GM13976 (cell line): ENCODE results near the gene ABTB1.
"Not testable (repeated sequence)": the region's sequence is repeated elsewhere in the genome, so short reads cannot be mapped to it uniquely, and the experiment has no call there.

Experiments used
- DNase-seq: peaks from one replicate; pipeline ENCODE4 v3.0.0; 2012; ENCODE audit warnings: low spot score
- in situ Hi-C: fragments of 300-500 bp; cut with MboI; formaldehyde crosslinking; loops from one replicate; pipeline ENCODE4 v1.12.0; 2022; ENCODE audit warnings: low sequenced_read_pairs, mixed read lengths, inconsistent platforms; ENCODE audit not compliant: unreplicated experiment
- TF ChIP-seq, protein P1 (sequence below): IDR thresholded peaks from 2 replicates; pipeline ENCODE4 v1.5.1; 2012; ENCODE audit warnings: borderline replicate concordance, mild to moderate bottlenecking; ENCODE audit not compliant: insufficient read depth; ENCODE audit errors: extremely low read depth, missing control alignments, control extremely low read depth

ABTB1 gene

DNA sequence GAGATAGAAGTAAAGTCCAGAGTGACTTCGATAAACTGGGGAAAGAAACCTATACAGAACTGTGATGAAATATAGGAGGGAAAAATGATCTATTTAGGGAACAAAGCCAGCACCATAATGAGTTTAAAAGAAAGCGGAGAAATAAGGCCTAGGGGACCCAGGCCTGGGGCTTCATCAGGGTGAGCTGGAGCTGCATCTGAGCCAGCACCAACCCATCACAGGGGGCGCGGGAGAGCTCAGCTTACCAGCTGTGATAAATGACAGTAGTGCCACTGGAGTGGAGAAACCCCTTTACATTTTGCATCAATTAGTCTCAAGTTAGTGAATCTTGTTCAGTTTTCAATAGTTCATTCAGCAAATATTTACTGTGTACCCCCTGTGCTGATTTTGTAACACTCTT is 22.5 kb upstream of the ABTB1 start:
- TF ChIP-seq, protein P1, sequence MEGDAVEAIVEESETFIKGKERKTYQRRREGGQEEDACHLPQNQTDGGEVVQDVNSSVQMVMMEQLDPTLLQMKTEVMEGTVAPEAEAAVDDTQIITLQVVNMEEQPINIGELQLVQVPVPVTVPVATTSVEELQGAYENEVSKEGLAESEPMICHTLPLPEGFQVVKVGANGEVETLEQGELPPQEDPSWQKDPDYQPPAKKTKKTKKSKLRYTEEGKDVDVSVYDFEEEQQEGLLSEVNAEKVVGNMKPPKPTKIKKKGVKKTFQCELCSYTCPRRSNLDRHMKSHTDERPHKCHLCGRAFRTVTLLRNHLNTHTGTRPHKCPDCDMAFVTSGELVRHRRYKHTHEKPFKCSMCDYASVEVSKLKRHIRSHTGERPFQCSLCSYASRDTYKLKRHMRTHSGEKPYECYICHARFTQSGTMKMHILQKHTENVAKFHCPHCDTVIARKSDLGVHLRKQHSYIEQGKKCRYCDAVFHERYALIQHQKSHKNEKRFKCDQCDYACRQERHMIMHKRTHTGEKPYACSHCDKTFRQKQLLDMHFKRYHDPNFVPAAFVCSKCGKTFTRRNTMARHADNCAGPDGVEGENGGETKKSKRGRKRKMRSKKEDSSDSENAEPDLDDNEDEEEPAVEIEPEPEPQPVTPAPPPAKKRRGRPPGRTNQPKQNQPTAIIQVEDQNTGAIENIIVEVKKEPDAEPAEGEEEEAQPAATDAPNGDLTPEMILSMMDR: no peak
- DNase-seq: no peak
- in situ Hi-C loops: no loop called here

DNA sequence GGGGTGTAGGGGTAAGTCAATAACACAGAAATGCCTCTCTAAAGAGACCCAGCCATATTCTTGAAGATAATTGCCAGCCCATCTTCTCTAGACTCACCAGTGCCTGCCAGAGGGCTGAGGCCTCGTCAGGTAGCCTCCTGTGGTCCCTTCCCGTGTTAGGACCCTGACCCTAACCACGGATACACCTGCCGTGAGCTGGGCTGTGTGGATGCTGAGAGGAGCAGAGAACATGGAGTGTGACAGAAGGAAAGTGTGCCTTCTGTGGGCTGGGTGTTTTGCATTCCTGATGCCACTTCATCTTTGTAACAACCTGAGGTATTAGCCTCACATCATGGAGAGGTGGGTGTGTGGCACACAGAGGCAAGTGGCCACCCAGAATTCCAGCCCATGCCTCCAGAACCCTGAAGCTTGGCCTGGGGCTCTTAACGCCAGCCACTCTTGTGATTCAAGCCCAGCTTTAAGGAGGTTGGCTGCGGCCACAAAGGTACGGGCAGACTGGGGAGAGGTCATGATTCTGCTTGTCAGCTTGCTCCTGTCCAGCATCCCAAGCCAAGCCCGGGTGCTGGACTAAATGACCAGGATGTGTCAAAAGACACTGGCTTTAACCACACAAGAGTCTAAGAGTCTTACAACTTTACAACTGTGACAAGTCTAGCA is 21.1 kb upstream of the ABTB1 start:
- in situ Hi-C loops: no loop called here
- TF ChIP-seq, protein P1: no peak

GRCh38 chr3:127652246-127652995 is 20.3 kb upstream of the ABTB1 start:
- peak; percentile 78 for DNase-seq
- TF ChIP-seq, protein P1: peak; percentile 72
- in situ Hi-C loops: no loop called here

More for the DNA sequence above, 21.1 kb upstream of the ABTB1 start:
- DNase-seq: no peak

- TF ChIP-seq, protein P1: no peak
- in situ Hi-C loops: no loop called here
- DNase-seq: no peak
Observed at GRCh38 chr3:127654374-127654773, 18.4 kb upstream of the ABTB1 start.

GRCh38 chr3:127654993-127655392 is 17.8 kb upstream of the ABTB1 start:
- in situ Hi-C loops: not testable (repeated sequence)

DNA sequence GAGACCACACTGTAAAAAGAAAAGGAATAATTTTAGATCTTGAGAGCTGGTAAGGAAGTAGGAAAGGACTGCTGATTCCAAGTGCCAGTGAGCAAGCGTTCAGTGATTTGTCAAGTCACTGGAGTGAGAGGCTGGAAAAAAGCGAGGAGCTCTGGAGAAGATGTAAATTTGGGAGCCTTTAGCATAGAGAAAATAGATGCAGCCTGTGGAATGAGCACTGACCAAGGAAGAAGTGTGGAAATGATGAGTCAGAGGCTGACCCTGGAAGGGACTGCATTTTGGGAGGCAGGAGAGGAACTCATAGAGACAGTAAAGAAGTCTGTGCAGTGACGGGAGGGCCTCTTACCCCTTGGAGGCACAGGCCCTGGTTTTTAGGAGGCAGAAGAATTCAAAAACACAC is 17.1 kb upstream of the ABTB1 start:
- no peak for DNase-seq
- in situ Hi-C loops: no loop called here
- TF ChIP-seq, protein P1: no peak

More at GRCh38 chr3:127654993-127655392, 17.8 kb upstream of the ABTB1 start:
- DNase-seq: not testable (repeated sequence)

- in situ Hi-C loops: no loop called here
- DNase-seq: no peak
Observed at GRCh38 chr3:127656906-127657305, 15.8 kb upstream of the ABTB1 start.

More at GRCh38 chr3:127656906-127657305, 15.8 kb upstream of the ABTB1 start:
- TF ChIP-seq, protein P1: no peak
